H9 (cell line): ENCODE measurements around the gene ODF2. TPM values are rescaled to one million over a fixed set of nuclear protein-coding genes. Genes with fewer than 3 reads are reported as not detected.

Experiments used
- DNase-seq: peaks from one replicate; pipeline ENCODE4 v3.0.0-alpha.2; 2017
- H2AFZ ChIP-seq: one replicate; pipeline ENCODE4 v1.6.1; 2013; ENCODE audit warnings: mild to moderate bottlenecking, low read length, control low read depth, moderate library complexity
- H2AK5ac ChIP-seq: 2 replicates; pipeline ENCODE4 v1.6.1; 2013; ENCODE audit warnings: low read length, control low read depth, mixed read lengths; ENCODE audit not compliant: insufficient read length
- H2BK120ac ChIP-seq: one replicate; pipeline ENCODE4 v1.6.1; 2013; ENCODE audit warnings: low read depth, mild to moderate bottlenecking, low read length, control low read depth, inconsistent platforms; ENCODE audit not compliant: poor library complexity, severe bottlenecking
- H2BK12ac ChIP-seq: 2 replicates; pipeline ENCODE4 v1.6.1; 2013; ENCODE audit warnings: low read length, control low read depth, mixed read lengths, low read depth; ENCODE audit not compliant: insufficient read length
- H2BK15ac ChIP-seq: 2 replicates; pipeline ENCODE4 v1.6.1; 2013; ENCODE audit warnings: low read depth, low read length, control low read depth
- H2BK20ac ChIP-seq: one replicate; pipeline ENCODE4 v1.6.1; 2013; ENCODE audit warnings: low read depth, mild to moderate bottlenecking, low read length, control low read depth, inconsistent platforms; ENCODE audit not compliant: poor library complexity, severe bottlenecking
- H2BK5ac ChIP-seq: 2 replicates; pipeline ENCODE4 v1.6.1; 2013; ENCODE audit warnings: low read length, control low read depth, mixed read lengths; ENCODE audit not compliant: insufficient read length
- H3K14ac ChIP-seq: 2 replicates; pipeline ENCODE4 v1.6.1; 2013; ENCODE audit warnings: low read length, control low read depth; ENCODE audit not compliant: insufficient read depth
- H3K18ac ChIP-seq: 2 replicates; pipeline ENCODE4 v1.6.1; 2013; ENCODE audit warnings: low read depth, mild to moderate bottlenecking, mixed read lengths, low read length, control low read depth; ENCODE audit not compliant: insufficient read length
- H3K23ac ChIP-seq: 2 replicates; pipeline ENCODE4 v1.6.1; 2013; ENCODE audit warnings: low read length, control low read depth, mixed read lengths, low read depth; ENCODE audit not compliant: insufficient read length
- H3K23me2 ChIP-seq: 2 replicates; pipeline ENCODE4 v1.6.1; 2013; ENCODE audit warnings: low read depth, mild to moderate bottlenecking, mixed read lengths, low read length, control low read depth; ENCODE audit not compliant: insufficient read length, poor library complexity, severe bottlenecking
- H3K27ac ChIP-seq: 2 replicates; pipeline ENCODE4 v1.5.1; 2013; ENCODE audit warnings: low read length, control low read depth, mixed read lengths, low read depth; ENCODE audit not compliant: insufficient read length
- H3K27me3 ChIP-seq: 2 replicates; pipeline ENCODE4 v1.6.1; 2013; ENCODE audit warnings: low read length, control low read depth, inconsistent platforms; ENCODE audit not compliant: insufficient read depth
- H3K4ac ChIP-seq: 2 replicates; pipeline ENCODE4 v1.6.1; 2013; ENCODE audit warnings: low read depth, mild to moderate bottlenecking, control low read depth, inconsistent platforms, low read length, moderate library complexity
- H3K4me1 ChIP-seq: 2 replicates; pipeline ENCODE4 v1.6.1; 2013; ENCODE audit warnings: low read length, control low read depth, inconsistent platforms; ENCODE audit not compliant: insufficient read depth
- H3K4me2 ChIP-seq: 2 replicates; pipeline ENCODE4 v1.6.1; 2013; ENCODE audit warnings: low read length, control low read depth, mixed read lengths; ENCODE audit not compliant: insufficient read length, insufficient read depth
- H3K56ac ChIP-seq: 2 replicates; pipeline ENCODE4 v1.6.1; 2013; ENCODE audit warnings: low read depth, mild to moderate bottlenecking, mixed read lengths, low read length, control low read depth; ENCODE audit not compliant: insufficient read length
- H3K79me1 ChIP-seq: 2 replicates; pipeline ENCODE4 v1.6.1; 2013; ENCODE audit warnings: low read depth, mild to moderate bottlenecking, moderate library complexity, low read length, control low read depth, inconsistent platforms; ENCODE audit not compliant: insufficient read depth, poor library complexity, severe bottlenecking
- H3K79me2 ChIP-seq: 2 replicates; pipeline ENCODE4 v1.6.1; 2013; ENCODE audit warnings: low read length, control low read depth, inconsistent platforms; ENCODE audit not compliant: insufficient read depth
- H3K9ac ChIP-seq: 2 replicates; pipeline ENCODE4 v1.6.1; 2013; ENCODE audit warnings: low read length, control low read depth, mixed read lengths; ENCODE audit not compliant: insufficient read length; ENCODE audit errors: extremely low read depth
- H3K9me3 ChIP-seq: one replicate; pipeline ENCODE4 v1.6.1; 2013; ENCODE audit warnings: low read depth, low read length, inconsistent platforms; ENCODE audit not compliant: control insufficient read depth
- H3T11ph ChIP-seq: one replicate; pipeline ENCODE4 v1.6.1; 2013; ENCODE audit warnings: mild to moderate bottlenecking, low read length, control low read depth, inconsistent platforms
- H4K20me1 ChIP-seq: one replicate; pipeline ENCODE4 v1.6.1; 2013; ENCODE audit not compliant: control insufficient read depth, insufficient read length, insufficient read depth
- H4K5ac ChIP-seq: 2 replicates; pipeline ENCODE4 v1.6.1; 2013; ENCODE audit warnings: low read depth, mild to moderate bottlenecking, mixed read lengths, low read length, control low read depth; ENCODE audit not compliant: insufficient read length
- H4K8ac ChIP-seq: replicated peaks from 2 replicates; pipeline ENCODE4 v1.6.1; 2013; ENCODE audit warnings: low read length, control low read depth, mixed read lengths, low read depth; ENCODE audit not compliant: insufficient read length
- H4K91ac ChIP-seq: 2 replicates; pipeline ENCODE4 v1.6.1; 2013; ENCODE audit warnings: low read depth, mild to moderate bottlenecking, moderate library complexity, mixed read lengths, low read length, control low read depth; ENCODE audit not compliant: insufficient read length
- H3K27ac Mint-ChIP-seq, 3 experiments: 2 replicates in 2 of 3; 3 replicates in 1 of 3; pipeline ENCODE4 v1.8.0; 2020 to 2021; ENCODE audit warnings: mixed read lengths in 3 of 3, mild to moderate bottlenecking in 1 of 3, moderate library complexity in 1 of 3
- H3K27me3 Mint-ChIP-seq: 2 replicates; pipeline ENCODE4 v1.8.0; 2021; ENCODE audit warnings: low read depth, mild to moderate bottlenecking, moderate library complexity, mixed read lengths
- H3K36me3 Mint-ChIP-seq, 3 experiments: 2 replicates in 2 of 3; 3 replicates in 1 of 3; pipeline ENCODE4 v1.8.0; 2020 to 2021; ENCODE audit warnings: low read depth in 3 of 3, mixed read lengths in 3 of 3; ENCODE audit not compliant: insufficient read depth in 1 of 3
- H3K4me1 Mint-ChIP-seq, 2 experiments: 2 replicates each; pipeline ENCODE4 v1.8.0; 2020; ENCODE audit warnings: mixed read lengths in 2 of 2
- H3K4me3 Mint-ChIP-seq, 2 experiments: 2 replicates in 1 of 2; 3 replicates in 1 of 2; pipeline ENCODE4 v1.8.0; 2020 to 2021; ENCODE audit warnings: mild to moderate bottlenecking in 2 of 2, mixed read lengths in 2 of 2, moderate library complexity in 1 of 2
- H3K9me3 Mint-ChIP-seq, 2 experiments: 2 replicates in 1 of 2; 3 replicates in 1 of 2; pipeline ENCODE4 v1.8.0; 2020; ENCODE audit warnings: mild to moderate bottlenecking in 2 of 2, mixed read lengths in 2 of 2, moderate library complexity in 1 of 2
- CTCF ChIP-seq: fragments of 200-600 bp; sonication (generic); conservative IDR thresholded peaks from 3 replicates; pipeline ENCODE4 v1.8.0; 2021; ENCODE audit warnings: antibody characterized with exemption, mild to moderate bottlenecking
- WGBS: extraction: QIAGEN DNeasy Blood & Tissue Kit; methylation state at CpG from one replicate; pipeline ENCODE4 v1.1.7; 2013; ENCODE audit warnings: missing lambda C conversion rate, low lambda C conversion rate, mixed read lengths; ENCODE audit not compliant: insufficient read length; ENCODE audit errors: extremely low coverage; 5-methylcytosine and 5-hydroxymethylcytosine counted together
- total RNA-seq: library from RNA; stranded (reverse); gene quantifications from 2 replicates; pipeline ENCODE4 v1.2.1, GENCODE V29; 2021

Gene ODF2
- total RNA-seq, 1 experiment from 2014 or later, result 16.7 TPM

DNA sequence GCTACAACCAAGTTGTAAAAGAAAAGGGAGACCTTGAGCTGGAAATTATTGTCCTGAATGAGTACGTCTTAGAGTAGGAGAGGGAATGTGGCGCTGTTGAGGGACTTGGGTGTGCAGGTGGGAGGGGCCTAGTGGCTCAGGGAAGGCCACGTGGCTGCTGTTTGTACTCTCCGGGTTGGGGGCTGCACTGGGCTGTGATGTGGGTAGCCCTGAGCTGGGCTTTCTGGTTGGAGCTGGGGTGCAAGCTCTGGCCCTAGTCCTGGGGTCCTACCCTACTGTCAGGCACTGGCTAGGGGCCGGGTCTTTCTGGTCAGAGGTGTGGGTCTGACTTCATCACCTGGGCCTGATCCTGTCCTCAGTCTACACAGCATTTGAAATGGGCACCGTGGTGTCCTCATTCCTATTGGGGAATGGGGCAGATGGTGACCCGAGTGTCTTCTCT, 29.6 kb downstream of the ODF2 start:
- Histone ChIP-seq H2BK5ac (no peak overlapping the region), H3K4me1 (no peaks in the 10 kb centered on the region), H3K79me1 (no peaks in the 10 kb centered on the region), H2BK15ac (no peak overlapping the region), H4K20me1 (no peaks in the 10 kb centered on the region), H3K18ac (no peak overlapping the region), H3K4ac (no peak overlapping the region), H3K14ac (no peak overlapping the region), H4K91ac (no peak overlapping the region), H3K4me2 (no peak overlapping the region), H3T11ph (no peak overlapping the region), H3K23me2 (no peaks in the 10 kb centered on the region), H2BK12ac (no peak overlapping the region), H3K23ac (no peak overlapping the region), H3K27ac (no peak overlapping the region), H3K9ac (no peak overlapping the region), H2AK5ac (no peak overlapping the region), H2BK20ac (no peak overlapping the region), H3K27me3 (no peaks in the 10 kb centered on the region), H4K5ac (no peak overlapping the region), H4K8ac (no peak overlapping the region), H2AFZ (no peak overlapping the region), H2BK120ac (no peak overlapping the region), H3K9me3 (no peaks in the 10 kb centered on the region), H3K56ac (no peak overlapping the region), H3K79me2 (no peaks in the 10 kb centered on the region)
- no peaks in the 10 kb centered on the region for H3K27me3 Mint-ChIP-seq
- TF ChIP-seq CTCF, result no peak
- no peak overlapping the region for H3K4me3 Mint-ChIP-seq
- WGBS, result no CpG with 5 or more reads among the region's 7 CpGs
- H3K27ac Mint-ChIP-seq, result 0 out of 7 replicates have a peak overlapping the region, but pooled peaks of 1 of the 3 experiments have one; percentile 28
- peaks cover 0 to 9% of the 10 kb centered on the region in 2 experiments; a peak in 1 of 4 replicates for H3K4me1 Mint-ChIP-seq
- peaks cover 5 to 50% (median 25%) of the 10 kb centered on the region in 3 experiments; a peak in 6 of 7 replicates for H3K36me3 Mint-ChIP-seq
- H3K9me3 Mint-ChIP-seq, result no peaks in the 10 kb centered on the region
- DNase-seq, result no peak
